Amygdala (tissue), 56 donors: ENCODE results near the gene CELSR2.
"Not testable (repeated sequence)": the region's sequence is repeated elsewhere in the genome, so short reads cannot be mapped to it uniquely, and the experiment has no call there.

Source experiments
- DNase-seq, 56 donors: peaks; one replicate each; lab custom pipeline; 2025; lab: John Stamatoyannopoulos, UW

CELSR2 gene

DNA sequence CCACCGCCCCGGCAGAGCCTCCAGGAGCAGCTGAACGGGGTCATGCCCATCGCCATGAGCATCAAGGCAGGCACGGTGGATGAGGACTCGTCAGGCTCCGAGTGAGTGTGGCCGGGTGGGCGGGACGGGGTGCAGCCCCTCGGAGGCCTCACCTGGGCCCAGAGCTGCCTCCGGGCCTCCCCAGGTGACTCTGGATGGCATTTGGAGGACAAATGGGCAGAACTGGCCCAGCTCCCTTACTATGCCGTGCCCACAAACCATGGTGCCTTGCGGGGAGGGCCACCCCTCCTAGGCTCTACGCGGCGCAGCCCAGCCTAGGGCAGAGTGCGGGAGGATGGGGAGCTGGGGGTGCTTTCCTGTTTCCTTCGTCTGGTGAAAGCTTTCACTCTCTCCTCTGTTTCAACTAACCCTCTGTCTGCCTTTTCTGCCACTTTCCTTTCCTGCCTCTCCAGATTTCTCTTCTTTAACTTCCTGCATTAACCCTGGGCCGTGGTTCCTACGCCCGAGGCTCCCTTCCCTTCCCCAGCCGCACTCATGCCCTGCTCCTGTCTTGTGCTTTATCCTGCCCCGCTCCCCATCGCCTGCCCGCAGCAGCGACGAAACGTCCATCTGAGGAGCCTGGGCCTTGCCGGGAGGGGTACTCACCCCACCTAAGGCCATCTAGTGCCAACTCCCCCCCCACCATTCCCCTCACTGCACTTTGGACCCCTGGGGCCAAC lies 24.4 kb downstream of the CELSR2 start:
- DNase-seq = no peak

DNA sequence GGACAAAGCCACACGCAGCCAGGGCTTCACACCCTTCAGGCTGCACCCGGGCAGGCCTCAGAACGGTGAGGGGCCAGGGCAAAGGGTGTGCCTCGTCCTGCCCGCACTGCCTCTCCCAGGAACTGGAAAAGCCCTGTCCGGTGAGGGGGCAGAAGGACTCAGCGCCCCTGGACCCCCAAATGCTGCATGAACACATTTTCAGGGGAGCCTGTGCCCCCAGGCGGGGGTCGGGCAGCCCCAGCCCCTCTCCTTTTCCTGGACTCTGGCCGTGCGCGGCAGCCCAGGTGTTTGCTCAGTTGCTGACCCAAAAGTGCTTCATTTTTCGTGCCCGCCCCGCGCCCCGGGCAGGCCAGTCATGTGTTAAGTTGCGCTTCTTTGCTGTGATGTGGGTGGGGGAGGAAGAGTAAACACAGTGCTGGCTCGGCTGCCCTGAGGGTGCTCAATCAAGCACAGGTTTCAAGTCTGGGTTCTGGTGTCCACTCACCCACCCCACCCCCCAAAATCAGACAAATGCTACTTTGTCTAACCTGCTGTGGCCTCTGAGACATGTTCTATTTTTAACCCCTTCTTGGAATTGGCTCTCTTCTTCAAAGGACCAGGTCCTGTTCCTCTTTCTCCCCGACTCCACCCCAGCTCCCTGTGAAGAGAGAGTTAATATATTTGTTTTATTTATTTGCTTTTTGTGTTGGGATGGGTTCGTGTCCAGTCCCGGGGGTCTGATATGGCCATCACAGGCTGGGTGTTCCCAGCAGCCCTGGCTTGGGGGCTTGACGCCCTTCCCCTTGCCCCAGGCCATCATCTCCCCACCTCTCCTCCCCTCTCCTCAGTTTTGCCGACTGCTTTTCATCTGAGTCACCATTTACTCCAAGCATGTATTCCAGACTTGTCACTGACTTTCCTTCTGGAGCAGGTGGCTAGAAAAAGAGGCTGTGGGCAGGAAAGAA lies 25.5 kb downstream of the CELSR2 start:
- peak in 5 of 56 donors; percentile 29 to 46 (median 38) for DNase-seq

DNA sequence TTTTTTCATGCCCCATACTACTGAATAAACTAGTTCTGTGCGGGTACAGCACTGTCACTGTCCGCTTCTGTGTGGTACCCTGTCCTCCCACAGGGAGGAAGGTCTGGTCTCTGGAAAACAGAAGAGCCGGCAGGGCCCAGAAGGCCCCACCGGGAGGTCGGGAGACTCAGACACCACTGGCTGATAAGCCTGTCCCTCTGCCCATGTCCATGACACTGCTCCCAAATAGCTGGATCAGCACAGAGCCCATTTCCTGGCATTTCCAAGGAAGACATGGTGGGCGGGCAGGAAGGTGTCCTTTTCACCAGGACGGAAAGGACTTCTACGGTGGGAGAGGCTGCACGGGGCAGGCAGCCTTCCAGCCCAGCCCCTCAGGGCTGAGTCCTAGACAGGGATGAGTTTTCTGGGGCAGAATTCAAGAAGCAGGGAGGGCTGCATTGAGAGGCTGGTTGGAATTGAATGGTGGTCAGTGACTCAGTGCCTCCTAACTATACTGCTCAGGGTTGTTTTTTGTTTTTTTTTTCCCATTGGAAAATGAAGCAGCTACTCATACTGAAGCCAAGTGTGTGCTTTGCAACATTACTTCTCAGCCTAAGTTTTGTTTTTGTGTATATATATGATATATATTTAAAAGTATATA lies 26.5 kb downstream of the CELSR2 start:
- no peak for DNase-seq

GRCh38 chr1:109277434-109278204 lies 28.3 kb downstream of the CELSR2 start:
- peak in 51 of 56 donors; percentile 19 to 88 (median 69) for DNase-seq

- DNase-seq = no peak
Measured at GRCh38 chr1:109279615-109280278, 30.4 kb downstream of the CELSR2 start.

- no peak for DNase-seq
Measured at GRCh38 chr1:109280862-109281261, 31.5 kb downstream of the CELSR2 start.

DNA sequence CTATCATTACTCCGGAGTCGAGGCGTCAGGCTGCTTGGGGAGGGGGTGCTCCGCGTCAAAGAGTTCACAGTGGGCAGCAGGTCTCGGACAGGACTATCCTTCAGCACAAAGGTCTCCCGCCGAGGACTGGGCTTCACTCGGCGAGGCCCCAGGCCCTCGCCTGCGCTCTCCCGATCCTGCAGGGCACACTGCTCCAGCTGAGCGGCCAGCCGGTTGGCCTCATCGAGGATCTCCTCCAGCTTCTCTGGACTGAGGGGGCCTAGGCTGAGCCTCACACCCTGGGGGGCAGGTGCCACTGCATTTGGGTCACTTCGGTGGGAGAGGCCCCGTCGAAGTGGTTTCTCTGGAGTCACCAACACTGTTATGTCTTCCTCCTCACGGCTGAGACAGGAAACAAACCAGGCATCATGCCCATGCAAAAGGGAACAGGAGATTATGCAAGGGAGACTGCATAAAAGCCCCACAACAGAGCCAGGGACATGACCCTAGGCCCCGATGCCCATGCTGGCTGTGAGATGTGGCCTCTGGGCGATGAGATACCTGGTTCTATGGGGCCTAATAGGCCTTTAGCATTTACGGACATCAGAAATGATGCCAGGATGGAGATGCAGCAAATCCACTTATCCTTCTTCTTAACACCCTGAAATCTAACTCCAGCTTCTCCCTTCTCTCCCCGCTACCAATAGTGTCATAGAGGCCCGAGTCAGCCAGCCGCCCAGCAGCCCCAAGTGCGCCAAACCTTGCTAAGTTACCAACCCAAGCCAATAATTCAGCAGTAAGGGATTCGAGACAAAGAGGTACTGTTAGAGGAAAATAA lies 32.5 kb downstream of the CELSR2 start:
- peak in 7 of 56 donors; percentile 29 to 54 (median 37) for DNase-seq

- DNase-seq = no peak
Measured at GRCh38 chr1:109282497-109282951, 33.2 kb downstream of the CELSR2 start.

GRCh38 chr1:109282952-109283747 lies 33.8 kb downstream of the CELSR2 start, which contains the start of gene PSRC1:
Gene PSRC1 (minus strand): TSS chr1:109283145.
- DNase-seq = peak in 55 of 56 donors; percentile 75 to 99 (median 97)

DNA sequence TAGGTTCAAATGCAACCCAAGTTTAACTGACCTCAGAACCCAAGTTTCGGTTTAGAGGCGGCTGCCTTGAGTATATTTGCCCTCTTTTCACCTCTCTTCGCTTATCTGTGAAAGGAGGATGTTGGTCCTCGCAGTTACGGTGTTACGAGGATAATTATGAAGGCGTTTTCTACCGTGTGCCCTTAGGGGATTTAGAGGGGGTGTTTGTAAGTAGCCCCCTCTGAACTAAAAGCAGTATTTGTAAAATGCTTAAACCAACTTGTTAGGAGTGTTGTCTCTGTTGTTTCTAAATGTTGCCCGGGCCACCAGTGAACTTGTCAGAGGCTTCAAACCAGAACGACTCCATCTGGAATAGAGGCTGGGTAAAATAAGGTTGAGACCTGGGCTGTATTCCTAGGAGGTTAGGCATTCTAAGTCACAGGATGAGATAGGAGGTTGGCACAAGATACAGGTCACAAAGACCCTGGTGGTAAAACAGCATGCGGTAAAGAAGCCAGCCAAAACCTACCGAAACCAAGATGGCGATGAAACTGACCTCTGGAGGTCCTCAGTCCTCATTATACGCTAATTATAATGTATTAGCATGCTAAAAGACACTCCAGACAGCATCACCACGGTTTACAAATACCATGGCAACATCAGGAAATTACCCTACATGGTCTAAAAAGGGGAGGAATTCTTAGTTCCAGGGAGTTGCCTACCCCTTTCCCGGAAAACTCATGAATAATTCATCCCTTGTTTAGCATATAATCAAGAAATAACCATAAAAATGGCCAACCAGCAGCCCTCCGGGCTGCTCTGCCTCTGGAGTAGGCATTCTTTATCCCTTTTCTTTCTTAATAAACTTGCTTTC lies 34.6 kb downstream of the CELSR2 start:
- no peak for DNase-seq

DNA sequence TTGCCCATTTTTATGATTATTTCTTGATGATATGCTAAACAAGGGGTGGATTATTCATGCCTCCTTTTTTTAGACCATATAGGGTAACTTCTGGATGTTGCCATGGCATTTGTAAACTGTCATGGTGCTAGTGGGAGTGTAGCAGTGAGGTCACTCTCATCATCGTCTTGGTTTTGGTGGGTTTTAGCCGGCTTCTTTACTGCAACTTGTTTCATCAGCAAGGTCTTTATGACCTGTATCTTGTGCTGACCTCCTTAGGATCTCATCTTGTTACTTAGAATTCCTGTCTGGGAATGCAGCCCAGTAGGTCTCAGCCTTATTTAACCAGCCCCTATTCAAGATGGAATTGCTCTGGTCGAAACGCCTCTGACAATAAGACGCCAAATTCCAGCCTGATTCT lies 37.4 kb downstream of the CELSR2 start:
- DNase-seq = not testable (repeated sequence)

DNA sequence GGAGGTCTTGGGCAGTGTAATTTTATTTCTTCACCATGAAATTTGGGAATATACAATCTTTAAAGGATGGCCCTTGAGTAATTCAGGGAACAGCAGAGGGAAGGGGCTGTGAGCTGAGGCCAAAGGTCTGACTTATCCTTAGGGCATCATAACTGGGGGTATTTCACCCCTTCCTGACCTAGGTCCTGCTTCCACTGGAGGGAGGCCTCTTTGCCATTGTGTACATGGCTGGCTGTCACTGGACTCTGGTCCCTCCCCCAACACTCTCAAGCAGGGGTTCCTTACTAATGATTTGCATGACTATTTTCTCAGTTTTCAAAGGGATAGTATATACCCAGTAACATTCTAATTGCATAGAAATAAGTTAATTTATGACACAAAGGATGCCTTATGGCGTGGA lies 40.8 kb downstream of the CELSR2 start:
- DNase-seq = no peak

DNA sequence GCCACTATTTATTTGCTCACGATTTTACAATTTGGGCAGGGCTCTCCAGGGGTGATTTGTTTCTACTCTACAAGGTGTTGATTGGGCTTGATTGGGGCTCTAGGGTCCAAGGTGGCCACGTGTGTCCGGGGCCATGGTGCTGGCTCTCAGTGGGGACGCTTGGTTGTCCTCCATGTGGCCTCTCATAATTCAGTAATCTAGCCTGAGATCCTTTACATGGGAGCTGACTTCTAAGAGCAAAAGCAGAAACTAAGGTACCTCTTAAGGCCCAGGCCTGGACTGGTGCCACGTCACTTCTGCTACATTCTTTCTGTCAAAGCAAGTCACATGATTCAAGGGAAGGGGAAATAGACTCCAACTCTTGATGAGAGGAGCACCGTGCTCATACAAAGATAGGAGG lies 41.7 kb downstream of the CELSR2 start:
- DNase-seq = peak in 1 of 56 donors; percentile 54

DNA sequence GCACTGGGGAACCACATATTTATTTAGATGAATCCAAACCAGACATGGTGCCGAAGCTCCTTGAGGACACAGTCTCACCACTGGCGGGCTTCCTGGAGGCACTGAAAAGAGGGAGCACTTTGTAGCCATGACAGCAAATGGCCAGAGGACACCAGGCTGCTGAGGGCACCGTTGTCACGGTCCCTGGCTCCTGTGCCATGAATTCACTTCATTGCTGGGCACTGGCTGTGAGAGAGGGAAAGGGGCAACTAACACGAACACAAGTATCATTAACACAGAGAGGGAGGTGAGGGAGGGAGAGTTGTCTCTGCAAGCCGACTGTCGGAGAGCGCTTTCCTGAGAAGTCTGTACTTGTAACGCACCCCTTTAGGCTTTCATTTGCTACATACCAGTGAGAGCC lies 43.0 kb downstream of the CELSR2 start:
- DNase-seq = peak in 1 of 56 donors; percentile 25

DNA sequence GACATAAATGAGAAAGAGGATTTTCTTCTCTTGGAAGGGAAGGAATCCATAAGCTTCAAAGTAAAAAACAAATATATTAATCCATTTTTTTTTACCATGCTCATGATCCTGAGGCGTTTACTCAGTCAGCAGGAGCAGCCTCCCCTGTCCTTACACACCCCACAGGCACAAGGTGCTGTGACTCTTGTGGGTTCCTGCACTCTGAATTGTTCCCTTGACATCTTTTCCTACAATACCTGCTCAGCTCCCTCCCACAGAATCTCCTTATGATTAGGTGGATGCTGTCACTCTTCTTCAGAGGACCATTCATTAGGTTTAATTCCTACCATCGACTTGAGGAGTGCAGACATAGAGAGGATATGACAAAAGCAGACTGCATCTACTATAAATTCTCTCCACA lies 43.7 kb downstream of the CELSR2 start:
- no peak for DNase-seq

DNA sequence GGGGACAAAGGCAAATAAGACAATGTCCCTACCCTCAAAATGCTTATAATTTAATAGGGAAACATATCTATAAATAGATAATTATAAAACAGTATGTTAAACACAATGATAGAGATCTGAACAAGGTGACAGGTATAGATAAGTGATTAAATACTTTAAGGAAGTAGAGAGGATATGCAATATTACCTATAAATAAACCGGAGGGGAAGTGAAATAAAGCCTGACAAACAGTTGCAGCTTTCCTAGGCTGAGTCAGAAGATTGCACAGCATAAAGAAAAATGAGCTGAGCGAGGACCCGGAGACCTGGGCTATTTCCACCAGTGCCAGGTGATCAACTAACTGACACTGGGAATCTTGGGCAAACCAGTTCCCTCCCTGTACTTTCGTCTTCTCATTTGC lies 45.1 kb downstream of the CELSR2 start:
- DNase-seq = no peak
